Iris pigment epithelial cell (primary cell): Measurements from ENCODE around the gene PCID2.
"Not testable (repeated sequence)": the region's sequence is repeated elsewhere in the genome, so short reads cannot be mapped to it uniquely, and the experiment has no call there.

Experiments used
- DNase-seq: peaks from one replicate; pipeline ENCODE4 v3.0.0-alpha.2; 2011; ENCODE audit warnings: low read depth

Gene PCID2

GRCh38 chr13:113208421-113209335 lies at the start of gene PCID2:
PCID2 (minus strand) TSS chr13:113208669; CDS start chr13:113208634, 35 bp downstream.
- peak; percentile 88 for DNase-seq

DNA sequence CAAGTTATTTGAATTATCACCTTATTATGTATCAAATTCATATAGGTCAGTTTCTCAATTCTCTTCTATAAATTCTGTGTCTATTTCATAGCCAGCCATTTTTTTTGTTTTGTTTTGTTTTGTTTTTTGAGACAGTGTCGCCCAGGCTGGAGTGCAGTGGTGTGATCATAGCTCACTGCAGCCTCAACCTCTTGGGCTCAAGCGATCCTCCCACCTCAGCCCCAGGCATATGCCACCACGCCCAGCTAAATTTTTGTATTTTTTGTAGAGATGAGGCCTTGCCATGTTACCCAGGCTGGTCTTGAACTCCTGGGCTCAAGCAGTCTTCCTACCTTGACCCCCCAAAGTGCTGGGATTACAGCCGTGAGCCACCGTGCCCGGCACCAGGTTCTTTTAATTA lies 49.4 kb upstream of the PCID2 start:
- not testable (repeated sequence) for DNase-seq

GRCh38 chr13:113252516-113253095 lies 44.1 kb upstream of the PCID2 start:
- no peak for DNase-seq

GRCh38 chr13:113245849-113246796 lies 37.7 kb upstream of the PCID2 start:
- DNase-seq, result no peak

- no peak for DNase-seq
Observed at GRCh38 chr13:113243847-113244246, 35.4 kb upstream of the PCID2 start.

- not testable (repeated sequence) for DNase-seq
Observed at GRCh38 chr13:113241623-113242022, 33.2 kb upstream of the PCID2 start.

DNA sequence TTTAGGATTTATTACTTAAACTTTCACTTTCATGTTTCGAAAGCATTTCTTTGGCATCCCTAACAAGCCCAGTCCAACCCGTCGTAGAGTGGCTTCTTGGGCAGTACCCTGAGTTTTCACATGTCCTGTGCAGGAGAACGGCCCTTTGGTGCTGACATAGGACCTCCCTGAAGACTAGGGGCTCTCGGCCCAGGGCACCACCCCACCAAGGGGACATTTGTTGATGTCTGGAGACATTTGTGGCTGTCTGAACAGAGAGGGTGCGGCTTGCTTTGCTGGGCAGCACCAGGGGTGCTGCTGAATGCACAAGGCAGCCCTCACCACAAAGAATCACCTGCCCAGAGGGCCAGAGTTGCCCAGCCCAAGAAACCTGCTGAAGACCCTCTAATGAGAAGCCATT lies 31.5 kb upstream of the PCID2 start:
- DNase-seq, result no peak

GRCh38 chr13:113239357-113239756 lies 30.9 kb upstream of the PCID2 start:
- no peak for DNase-seq

DNA sequence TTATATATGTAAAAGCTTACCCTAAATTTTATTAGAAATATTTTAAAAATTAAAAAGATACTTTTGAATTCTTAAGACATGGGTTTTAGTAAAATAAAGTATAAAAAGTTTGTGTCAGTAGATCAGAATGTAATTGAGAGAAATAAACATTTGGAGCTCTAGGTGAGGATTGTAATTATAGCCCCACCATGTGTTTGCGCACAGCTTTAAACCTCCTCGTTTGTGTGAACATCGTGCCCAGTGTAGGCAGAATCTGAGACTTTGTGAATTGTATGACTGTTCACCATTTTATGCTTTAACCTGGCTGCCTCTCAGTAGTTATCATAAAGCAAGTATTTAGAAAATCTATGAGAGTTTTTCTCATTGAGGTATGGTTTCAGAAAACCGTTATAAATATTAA lies 30.1 kb upstream of the PCID2 start:
- no peak for DNase-seq

DNA sequence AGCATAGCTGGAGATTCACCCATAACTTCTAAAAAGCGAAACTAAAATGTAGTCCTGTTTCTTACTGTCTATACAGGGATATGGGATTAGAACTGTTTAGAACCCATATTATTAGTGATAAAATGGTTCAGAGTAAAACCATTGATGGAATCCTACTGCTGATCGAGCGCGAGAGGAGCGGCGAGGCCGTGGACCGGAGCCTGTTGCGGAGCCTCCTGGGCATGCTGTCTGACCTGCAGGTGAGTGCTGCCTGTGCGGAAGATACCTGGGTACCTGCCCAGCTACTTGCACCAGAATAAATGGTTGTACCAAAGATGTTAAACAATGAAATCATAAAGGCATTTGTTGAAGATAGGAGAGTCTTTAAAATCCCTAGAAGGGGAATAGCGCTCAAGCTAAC lies 24.6 kb upstream of the PCID2 start:
- DNase-seq, result no peak

GRCh38 chr13:113232208-113233003 lies 23.9 kb upstream of the PCID2 start:
- no peak for DNase-seq

- DNase-seq, result no peak
Observed at GRCh38 chr13:113231306-113232207, 23.1 kb upstream of the PCID2 start.

- no peak for DNase-seq
Observed at GRCh38 chr13:113229791-113230190, 21.3 kb upstream of the PCID2 start.

- no peak for DNase-seq
Observed at GRCh38 chr13:113229161-113229560, 20.7 kb upstream of the PCID2 start.

DNA sequence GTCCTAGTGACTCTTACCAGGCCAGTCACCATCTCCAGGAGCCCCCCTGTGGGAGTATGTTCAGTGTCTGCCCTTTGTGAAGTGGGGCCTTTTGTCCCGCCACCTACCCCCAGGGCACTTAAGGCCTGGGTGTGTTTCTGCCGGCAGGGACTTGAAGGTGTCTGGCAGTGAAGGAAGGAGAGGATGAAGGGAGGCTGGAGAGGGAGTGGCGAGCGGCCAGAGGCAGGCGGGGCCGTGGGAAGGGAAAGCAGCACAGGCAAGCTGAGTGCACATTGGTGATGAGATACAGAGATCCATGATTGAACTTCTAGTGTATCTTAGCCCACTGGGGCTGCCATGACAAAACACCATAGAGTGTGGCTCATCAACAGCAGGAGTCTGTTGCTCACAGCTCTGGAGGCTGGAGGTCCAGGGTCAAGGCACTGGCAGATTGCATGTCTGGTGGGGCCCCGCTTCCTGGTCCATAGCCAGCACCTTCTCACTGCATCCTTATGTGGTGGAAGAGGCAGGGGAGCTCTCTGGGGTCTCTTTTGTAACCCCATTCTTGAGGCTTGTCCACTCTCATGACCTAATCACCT lies 18.5 kb upstream of the PCID2 start:
- DNase-seq, result no peak

GRCh38 chr13:113225515-113225914 lies 17.0 kb upstream of the PCID2 start:
- DNase-seq, result no peak

GRCh38 chr13:113224486-113224885 lies 16.0 kb upstream of the PCID2 start:
- DNase-seq, result no peak

DNA sequence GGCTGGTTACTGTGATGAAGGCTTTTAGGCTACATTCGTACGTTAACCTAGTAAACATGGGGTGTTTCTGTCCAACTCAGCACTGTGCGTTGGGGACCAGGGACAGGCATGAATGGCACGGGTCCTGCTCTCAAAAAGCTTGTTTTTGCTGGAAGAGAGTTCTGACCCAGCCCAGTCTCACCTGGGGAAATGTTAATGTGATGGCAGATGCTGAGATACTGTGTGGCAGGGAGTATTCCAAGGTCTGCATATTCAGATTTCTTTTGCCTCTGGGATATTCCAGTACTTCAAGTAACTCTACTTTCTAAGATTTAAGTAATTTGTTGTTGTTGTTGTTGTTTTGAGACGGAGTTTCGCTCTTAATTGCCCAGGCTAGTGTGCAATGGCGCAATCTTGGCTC lies 14.6 kb upstream of the PCID2 start:
- no peak for DNase-seq

- DNase-seq, result no peak
Observed at GRCh38 chr13:113220877-113221276, 12.4 kb upstream of the PCID2 start.

DNA sequence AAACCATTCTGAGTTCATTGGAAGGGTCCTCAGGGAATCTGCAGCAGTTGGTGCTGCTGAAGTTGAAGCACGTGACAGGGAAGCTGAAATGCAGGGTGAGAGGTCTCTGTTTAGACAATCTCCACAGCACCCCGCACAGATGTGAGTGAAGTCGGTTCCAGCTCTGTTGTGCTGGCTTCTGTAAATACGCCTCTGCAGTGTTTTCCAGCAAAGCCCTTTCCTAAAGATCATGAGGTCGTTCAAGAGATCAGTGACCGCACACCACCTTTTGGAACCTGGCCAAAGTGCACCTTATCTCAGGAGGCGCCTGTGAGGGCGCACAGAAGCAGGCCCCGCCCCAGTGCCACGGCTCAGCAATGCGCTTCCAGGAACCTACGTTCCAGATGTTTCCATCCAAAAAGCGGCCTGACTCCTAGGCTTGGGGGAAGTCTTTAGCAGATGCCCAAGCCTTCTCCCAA lies 11.7 kb upstream of the PCID2 start:
- DNase-seq, result no peak
